Measurements from ENCODE around the gene MBP.

- TF ChIP-seq, protein P1, sequence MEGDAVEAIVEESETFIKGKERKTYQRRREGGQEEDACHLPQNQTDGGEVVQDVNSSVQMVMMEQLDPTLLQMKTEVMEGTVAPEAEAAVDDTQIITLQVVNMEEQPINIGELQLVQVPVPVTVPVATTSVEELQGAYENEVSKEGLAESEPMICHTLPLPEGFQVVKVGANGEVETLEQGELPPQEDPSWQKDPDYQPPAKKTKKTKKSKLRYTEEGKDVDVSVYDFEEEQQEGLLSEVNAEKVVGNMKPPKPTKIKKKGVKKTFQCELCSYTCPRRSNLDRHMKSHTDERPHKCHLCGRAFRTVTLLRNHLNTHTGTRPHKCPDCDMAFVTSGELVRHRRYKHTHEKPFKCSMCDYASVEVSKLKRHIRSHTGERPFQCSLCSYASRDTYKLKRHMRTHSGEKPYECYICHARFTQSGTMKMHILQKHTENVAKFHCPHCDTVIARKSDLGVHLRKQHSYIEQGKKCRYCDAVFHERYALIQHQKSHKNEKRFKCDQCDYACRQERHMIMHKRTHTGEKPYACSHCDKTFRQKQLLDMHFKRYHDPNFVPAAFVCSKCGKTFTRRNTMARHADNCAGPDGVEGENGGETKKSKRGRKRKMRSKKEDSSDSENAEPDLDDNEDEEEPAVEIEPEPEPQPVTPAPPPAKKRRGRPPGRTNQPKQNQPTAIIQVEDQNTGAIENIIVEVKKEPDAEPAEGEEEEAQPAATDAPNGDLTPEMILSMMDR (IDR thresholded peaks at IDR 0.05) = no peak
- TF ChIP-seq POLR2A (IDR thresholded peaks at IDR 0.05) = no peak
These were observed 69.3 kb downstream of the MBP start for GRCh38 chr18:77063260-77063659.

All from thyroid gland (tissue), 4 donors.